Peyer's patch (tissue), 4 donors: Measurements from ENCODE around the gene CFAP73. TPM values are rescaled to one million over a fixed set of nuclear protein-coding genes. Genes with fewer than 3 reads are reported as not detected.

Source experiments
- DNase-seq, 3 donors: peaks; one replicate each; pipeline ENCODE4 v3.0.0-alpha.2; 2017 to 2019
- H3K27ac ChIP-seq, 4 donors: fragments of 200-600 bp; sonication (generic); one replicate each; pipeline ENCODE4 v1.5.1; 2016 to 2019
- H3K27me3 ChIP-seq, 2 donors: fragments of 200-600 bp; sonication (generic); one replicate each; pipeline ENCODE4 v1.5.1; 2019
- H3K36me3 ChIP-seq, 3 donors: fragments of 200-600 bp; sonication (generic); one replicate each; pipeline ENCODE4 v1.5.1; 2016 to 2019
- H3K4me1 ChIP-seq, 4 donors: fragments of 200-600 bp; sonication (generic); one replicate each; pipeline ENCODE4 v1.5.1; 2016 to 2019
- H3K4me3 ChIP-seq, 4 donors: fragments of 200-600 bp; sonication (generic); 1 replicate in 3 of 4; 2 replicates in 1 of 4; pipeline ENCODE4 v1.5.1; 2016 to 2019; ENCODE audit warnings: mild to moderate bottlenecking in 1 of 4
- H3K9me3 ChIP-seq, 4 donors: fragments of 200-600 bp; sonication (generic); one replicate each; pipeline ENCODE4 v1.5.1; 2016 to 2019; ENCODE audit warnings: mild to moderate bottlenecking in 1 of 4
- CTCF ChIP-seq, 6 experiments: fragments of 450-650 bp in 4 of 6; fragments of 200-600 bp in 2 of 6; sonication (generic) in 1 of 6; IDR thresholded peaks; one replicate each; pipeline ENCODE4 v1.5.1; 2017 to 2019; ENCODE audit warnings: antibody characterized with exemption in 6 of 6, mild to moderate bottlenecking in 3 of 6, moderate library complexity in 1 of 6
- POLR2A ChIP-seq, 2 donors: fragments of 450-650 bp; IDR thresholded peaks; one replicate each; pipeline ENCODE4 v1.5.1; 2017; ENCODE audit warnings: antibody characterized with exemption in 2 of 2, mild to moderate bottlenecking in 2 of 2, moderate library complexity in 2 of 2
- total RNA-seq, 4 donors: library from RNA; depleted of rRNA; stranded (reverse); fragments of >200 nt; gene quantifications; one replicate each; pipeline ENCODE4 v1.1.0, GENCODE V29; 2016

The CFAP73 gene
- total RNA-seq, 4 donors from 2014 or later: not detected

GRCh38 chr12:113133666-113134065 is 15.9 kb upstream of the CFAP73 start:
- Histone ChIP-seq H3K4me1 (peaks cover 0 to 18% (median 6%) of the 10 kb centered on the region in 4 donors), H3K36me3 (no peaks in the 10 kb centered on the region), H3K4me3 (no peak overlapping the region), H3K27me3 (no peaks in the 10 kb centered on the region), H3K9me3 (no peaks in the 10 kb centered on the region), H3K27ac (no peak overlapping the region)
- TF ChIP-seq POLR2A (IDR thresholded peaks at IDR 0.05) (no peak), CTCF (IDR thresholded peaks at IDR 0.05) (no peak)
- DNase-seq: no peak

- Histone ChIP-seq H3K4me1 (peaks cover 0 to 18% (median 6%) of the 10 kb centered on the region in 4 donors), H3K27me3 (no peaks in the 10 kb centered on the region), H3K9me3 (no peaks in the 10 kb centered on the region), H3K36me3 (no peaks in the 10 kb centered on the region), H3K27ac (no peak overlapping the region), H3K4me3 (no peak overlapping the region)
- no peak for TF ChIP-seq POLR2A (IDR thresholded peaks at IDR 0.05)
- TF ChIP-seq CTCF (IDR thresholded peaks at IDR 0.05): no peak
- no peak for DNase-seq
Observed at GRCh38 chr12:113134071-113134470, 15.5 kb upstream of the CFAP73 start.

- no peak for DNase-seq
- H3K36me3 ChIP-seq: no peaks in the 10 kb centered on the region
- H3K27ac ChIP-seq: no peak overlapping the region
- H3K4me3 ChIP-seq: no peak overlapping the region
- H3K9me3 ChIP-seq: no peaks in the 10 kb centered on the region
- TF ChIP-seq CTCF (IDR thresholded peaks at IDR 0.05) (no peak), POLR2A (IDR thresholded peaks at IDR 0.05) (no peak)
- peaks cover 0 to 18% (median 6%) of the 10 kb centered on the region in 4 donors for H3K4me1 ChIP-seq
- H3K27me3 ChIP-seq: no peaks in the 10 kb centered on the region
Observed at GRCh38 chr12:113134521-113134951, 15.0 kb upstream of the CFAP73 start.

- Histone ChIP-seq H3K9me3 (no peaks in the 10 kb centered on the region), H3K27me3 (no peaks in the 10 kb centered on the region), H3K4me1 (peaks cover 0 to 18% (median 6%) of the 10 kb centered on the region in 4 donors), H3K27ac (peak within 1 kb of the TSS in 3 of 4 donors; percentile 15 to 50 (median 25)), H3K36me3 (no peaks in the 10 kb centered on the region), H3K4me3 (peak within 1 kb of the TSS; percentile 22 to 46 (median 35))
- TF ChIP-seq CTCF (IDR thresholded peaks at IDR 0.05) (peak; percentile 22 to 51 (median 40)), POLR2A (IDR thresholded peaks at IDR 0.05) (no peak)
- DNase-seq: peak; percentile 65 to 80 (median 79)
Observed at GRCh38 chr12:113135178-113136127, 14.1 kb upstream of the CFAP73 start, which contains the start of gene RASAL1. Gene RASAL1, minus strand, starts transcription at chr12:113135761. Its CDS starts 299 bp downstream, at chr12:113135462.

GRCh38 chr12:113136128-113136989 is 13.2 kb upstream of the CFAP73 start:
- Histone ChIP-seq H3K4me3 (peak overlapping the region in 3 of 4 donors; percentile 30 to 46 (median 40)), H3K27me3 (no peaks in the 10 kb centered on the region), H3K9me3 (no peaks in the 10 kb centered on the region), H3K27ac (peak overlapping the region in 3 of 4 donors; percentile 15 to 50 (median 25)), H3K36me3 (no peaks in the 10 kb centered on the region), H3K4me1 (peaks cover 0 to 18% (median 6%) of the 10 kb centered on the region in 4 donors)
- peak in 2 of 3 donors; percentile 62 to 66 for DNase-seq
- TF ChIP-seq POLR2A (IDR thresholded peaks at IDR 0.05) (no peak), CTCF (IDR thresholded peaks at IDR 0.05) (no peak)
